Stimulated activated CD8-positive, alpha-beta memory T cell treated with anti-CD3 and anti-CD28 coated beads, Interleukin-4, amount 100 ng/mL, for 1 hour (primary cell): ENCODE data around the gene CTDNEP1.

Experiments used
- DNase-seq, 2 donors: peaks; one replicate each; pipeline ENCODE4 v3.0.0-alpha.2; 2020; ENCODE audit warnings: low read depth in 2 of 2, low spot score in 1 of 2

CTDNEP1 gene

DNA sequence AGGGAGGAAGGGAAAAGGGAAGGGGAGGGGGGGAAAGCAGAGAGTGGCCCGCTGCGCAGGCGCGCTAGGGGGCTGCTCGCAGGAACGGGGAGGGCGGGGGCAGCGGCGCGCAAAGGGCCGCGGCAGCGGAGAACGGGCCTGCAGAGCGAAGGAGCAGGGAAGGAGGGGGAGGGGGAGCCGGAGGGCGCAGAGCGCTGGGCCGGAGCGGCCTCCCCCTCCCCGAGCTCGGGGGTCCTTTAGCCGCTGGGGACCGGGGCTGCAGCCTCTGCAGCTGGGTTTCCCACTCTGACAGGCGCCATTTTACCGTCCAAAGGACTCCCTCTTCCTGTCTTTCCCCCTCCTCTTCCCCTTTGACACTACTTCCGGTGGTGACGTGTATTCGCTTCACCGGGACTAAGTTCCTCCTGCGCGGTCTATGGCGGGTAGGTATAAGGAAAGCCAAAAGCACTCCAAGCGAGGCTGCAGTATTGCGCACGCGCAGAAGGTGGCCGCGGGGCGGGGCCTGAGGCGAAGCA, at the start of gene CTDNEP1:
Gene CTDNEP1 (minus strand): TSS at position 74 of the 515 bp plus-strand sequence. CDS start 438 bp downstream, outside the sequence.
- peak; percentile 98 to 99 for DNase-seq

DNA sequence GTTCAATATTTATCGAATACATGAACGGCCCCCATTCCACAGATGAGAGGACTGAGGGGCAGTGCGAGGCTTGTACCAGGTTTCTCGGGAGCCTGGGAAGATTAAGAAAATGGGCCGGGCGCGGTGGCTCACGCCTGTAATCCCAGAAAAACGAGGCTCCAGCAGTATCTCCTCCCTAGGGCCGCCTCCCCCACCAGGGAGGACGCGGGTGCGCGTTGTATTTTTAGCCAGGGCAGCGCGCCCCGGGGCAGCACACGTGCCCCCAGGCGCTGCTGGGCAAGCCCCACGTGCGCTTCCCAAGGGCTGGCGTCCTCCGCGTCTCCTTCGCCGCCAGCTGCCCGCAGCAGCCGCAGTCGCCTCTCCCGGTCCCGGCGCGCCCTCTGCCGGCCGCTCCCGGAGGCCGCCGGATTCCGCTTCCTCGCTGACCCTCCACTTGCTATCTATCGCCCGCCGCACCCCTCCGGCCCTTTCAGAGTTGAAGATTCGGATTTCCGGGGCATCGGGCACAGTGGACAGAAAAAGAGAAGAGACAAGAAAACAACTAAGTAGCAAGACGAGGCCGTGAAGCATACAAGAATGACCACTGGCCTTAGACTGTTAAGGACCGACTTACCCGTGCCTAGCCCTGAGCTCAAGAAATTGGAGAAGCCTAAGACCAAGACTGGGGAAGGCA, 44.8 kb upstream of the CTDNEP1 start:
- DNase-seq, result no peak

DNA sequence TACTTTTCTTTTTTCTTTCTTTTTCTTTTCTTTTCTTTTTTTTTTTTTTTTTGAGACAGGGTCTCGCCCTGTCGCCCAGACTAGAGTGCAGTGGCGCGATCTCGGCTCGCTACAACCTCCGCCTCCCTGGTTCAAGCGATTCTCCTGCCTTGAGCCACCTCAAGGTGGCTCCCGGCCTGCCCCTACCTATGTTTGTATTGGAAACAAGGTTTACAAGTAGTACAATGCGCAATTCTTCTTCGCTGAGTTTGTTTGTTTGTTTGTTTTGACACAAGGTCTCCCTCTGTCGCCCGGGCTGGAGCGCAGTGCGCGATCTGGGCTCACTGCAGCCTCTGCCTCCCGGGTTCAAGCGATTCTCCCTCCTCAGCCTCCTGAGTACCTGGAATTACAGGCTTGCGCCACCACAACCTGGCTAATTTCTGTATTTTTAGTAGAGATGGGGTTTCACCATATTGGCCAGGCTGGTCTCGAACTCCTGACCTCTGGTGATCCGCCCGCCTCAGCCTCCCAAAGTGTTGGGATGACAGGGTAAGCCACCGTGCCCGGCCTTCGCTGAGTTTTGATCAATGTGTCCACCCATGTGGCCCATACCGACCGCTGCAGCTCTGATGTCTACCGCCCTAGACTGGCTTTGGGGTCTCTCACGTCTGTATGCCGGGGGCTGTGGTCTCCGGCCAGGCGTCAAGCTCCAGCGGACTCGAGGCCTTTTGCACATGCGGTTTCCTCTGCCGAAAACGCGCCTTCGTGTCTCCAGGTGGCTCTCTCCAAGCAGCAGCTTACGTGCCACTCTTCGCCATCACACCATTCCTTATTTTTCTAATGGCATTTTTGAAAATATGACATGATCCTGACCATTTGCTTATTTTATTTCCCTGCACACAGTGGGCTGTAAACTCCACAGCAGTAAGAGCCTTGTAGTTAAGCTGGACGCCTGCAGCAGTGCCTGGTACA, 44.0 kb upstream of the CTDNEP1 start:
- no peak for DNase-seq

DNA sequence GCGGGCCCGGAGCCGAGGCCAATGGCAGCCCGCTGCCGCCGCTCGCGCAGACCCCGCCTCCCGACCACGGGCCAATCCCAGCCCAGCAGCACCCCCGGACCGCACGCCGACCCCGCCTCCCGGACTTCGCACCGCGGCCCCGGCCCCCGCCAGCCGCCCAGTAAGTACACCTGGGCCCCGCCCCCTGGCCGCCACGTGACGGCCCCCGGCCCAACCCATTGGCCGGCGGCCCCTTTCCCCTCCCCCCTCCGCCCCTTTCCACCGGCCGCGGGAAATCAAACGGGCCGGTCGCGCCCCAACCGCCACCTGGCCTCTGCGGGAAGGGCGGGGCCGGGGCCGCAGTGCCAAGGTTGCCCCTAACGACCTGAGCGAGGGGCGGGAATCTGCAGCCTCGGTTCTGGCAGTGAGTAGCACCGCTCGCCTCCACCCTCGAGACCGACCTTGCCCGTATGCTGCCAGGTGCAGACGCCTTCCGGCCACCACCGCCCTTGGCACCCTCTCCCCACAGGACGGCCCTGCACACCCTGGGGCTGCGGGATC, 43.1 kb upstream of the CTDNEP1 start, which contains the start of gene YBX2:
Gene YBX2 (minus strand): TSS at position 26 of the 540 bp plus-strand sequence. CDS start 139 bp downstream, outside the sequence.
- DNase-seq, result peak in 1 of 2 donors; percentile 50

DNA sequence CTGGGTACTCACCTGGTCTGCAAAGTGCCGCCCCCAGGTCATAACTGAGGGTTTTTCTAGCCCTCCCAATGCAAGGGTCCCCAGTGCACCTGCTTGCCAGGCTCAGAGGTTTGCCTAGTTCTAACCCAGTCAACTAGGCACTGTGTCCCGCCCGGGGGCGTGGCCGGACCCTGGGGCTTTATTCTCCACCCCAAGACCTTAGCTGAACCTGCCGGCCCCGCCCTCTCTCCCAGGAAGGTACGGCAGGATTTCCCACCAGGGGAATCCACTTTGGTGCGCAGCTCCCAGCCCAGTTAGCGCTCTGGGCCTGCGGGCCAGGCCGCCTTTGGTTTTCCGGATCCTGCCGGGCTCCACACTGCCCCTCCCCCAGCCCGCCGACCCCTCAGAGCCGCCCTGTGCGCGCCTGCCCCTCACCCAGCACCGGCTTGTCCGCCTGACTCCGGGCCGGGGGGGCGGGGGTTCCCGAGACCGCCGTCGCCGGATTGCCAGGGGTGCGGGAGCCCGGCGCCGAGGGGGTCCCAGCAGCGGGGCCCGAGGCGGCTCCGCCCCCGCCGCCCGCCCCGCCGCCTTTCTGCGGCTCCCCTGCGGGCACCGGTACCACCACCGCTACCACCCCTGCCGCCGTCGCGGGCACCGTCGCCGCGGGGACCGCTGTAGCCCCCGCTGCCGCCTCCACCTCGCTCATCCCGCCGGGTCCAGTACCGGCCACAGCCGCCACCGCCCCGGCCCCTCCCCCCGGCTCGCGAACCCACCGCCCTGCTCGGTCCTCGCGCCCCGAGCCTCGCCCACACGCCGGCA, 42.5 kb upstream of the CTDNEP1 start:
- DNase-seq, result no peak

DNA sequence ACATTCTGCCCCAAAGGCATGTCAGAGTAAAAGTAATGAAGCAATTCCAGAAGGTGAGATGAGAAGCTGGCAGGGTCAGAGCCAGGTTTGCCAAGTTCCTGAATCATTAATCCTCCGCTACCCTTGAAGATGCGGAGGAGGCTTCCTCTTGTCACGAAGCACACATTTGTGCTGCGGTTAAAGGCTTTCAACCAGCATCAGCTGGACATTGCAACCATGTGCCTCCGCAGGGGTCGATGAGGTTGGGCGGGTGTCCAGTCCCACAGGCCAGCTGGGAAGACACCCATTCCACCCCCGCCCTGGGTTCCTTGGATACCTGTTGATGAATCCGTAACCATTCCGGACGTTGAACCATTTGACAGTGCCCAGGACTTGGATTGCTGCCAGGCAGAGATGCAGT, 41.6 kb upstream of the CTDNEP1 start:
- no peak for DNase-seq

DNA sequence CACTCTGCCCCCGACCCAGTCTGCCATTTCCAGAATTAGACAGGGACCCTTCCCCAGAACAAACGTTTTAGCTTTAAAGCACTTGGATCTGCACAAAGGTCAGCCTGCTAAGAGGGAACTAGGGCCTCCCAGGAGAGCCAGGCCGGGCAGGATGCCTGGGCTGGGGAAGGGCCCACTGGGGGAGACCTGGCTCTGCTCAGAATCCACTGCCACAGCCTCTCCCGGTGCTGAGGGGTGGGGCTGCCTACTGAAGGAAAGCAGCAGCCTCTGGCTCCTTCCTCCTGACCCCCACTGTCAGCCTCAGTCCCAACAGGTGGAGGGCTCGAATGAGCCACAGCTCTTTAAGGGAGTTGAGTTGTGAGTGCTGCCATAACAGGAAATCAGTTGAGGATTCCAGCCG, 41.2 kb upstream of the CTDNEP1 start:
- no peak for DNase-seq

DNA sequence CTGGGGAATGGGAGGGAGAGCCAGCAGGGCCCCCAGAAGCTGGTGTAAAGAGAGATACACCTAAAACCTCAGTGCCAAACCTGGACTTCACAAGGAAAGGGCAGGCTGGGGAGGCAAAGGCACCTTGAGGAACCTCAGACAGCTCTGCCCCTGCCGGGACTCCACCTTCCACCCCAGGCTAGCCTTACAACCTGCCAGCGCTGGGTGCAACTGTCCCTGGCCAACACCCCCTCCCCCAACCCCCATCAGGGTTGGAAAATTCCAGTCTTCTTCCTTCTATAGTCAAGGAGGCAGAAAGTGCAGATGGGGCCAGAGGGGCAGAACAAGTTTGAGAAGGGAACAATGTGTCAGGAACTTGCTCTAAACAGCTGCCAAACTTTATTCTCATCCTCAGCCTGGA, 40.7 kb upstream of the CTDNEP1 start:
- no peak for DNase-seq

DNA sequence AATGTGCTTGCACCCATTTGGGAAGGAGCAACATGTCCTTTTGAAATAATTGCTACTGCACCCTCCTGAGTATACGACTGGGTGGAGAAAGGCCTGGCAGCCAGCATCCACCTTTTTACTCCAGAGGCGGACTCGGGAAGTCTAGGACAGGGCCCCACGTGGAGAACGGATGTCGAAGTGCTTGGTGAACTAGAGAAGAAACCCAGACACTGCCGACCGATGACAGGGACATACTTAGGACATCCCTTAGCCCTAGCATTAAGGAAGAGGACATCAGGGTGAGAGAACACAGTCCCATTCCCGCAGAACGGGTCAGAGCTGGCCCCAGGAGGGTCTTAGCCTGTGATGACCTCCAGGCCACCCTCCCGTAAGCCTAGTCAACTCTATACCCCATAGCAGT, 39.2 kb upstream of the CTDNEP1 start:
- no peak for DNase-seq

DNA sequence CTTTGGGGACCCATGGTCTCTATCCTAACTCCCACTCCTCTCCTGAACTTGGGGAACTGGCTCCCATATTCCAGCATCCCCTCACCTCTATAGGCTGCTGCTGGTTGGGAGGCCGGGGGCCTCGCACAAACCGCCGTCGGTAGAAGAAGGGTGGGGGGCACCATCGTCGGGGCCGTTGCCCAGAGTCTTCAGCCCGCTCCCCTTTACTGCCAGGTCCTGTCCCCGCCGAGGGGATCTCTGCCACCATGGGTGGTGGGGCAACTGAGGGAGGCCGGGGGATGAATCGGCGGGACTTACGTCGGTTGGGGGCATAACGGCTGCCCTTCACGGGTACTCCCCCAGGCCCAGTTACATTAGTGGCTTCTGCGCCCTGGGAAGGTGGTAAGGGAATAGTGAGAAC, 38.6 kb upstream of the CTDNEP1 start:
- DNase-seq, result no peak

DNA sequence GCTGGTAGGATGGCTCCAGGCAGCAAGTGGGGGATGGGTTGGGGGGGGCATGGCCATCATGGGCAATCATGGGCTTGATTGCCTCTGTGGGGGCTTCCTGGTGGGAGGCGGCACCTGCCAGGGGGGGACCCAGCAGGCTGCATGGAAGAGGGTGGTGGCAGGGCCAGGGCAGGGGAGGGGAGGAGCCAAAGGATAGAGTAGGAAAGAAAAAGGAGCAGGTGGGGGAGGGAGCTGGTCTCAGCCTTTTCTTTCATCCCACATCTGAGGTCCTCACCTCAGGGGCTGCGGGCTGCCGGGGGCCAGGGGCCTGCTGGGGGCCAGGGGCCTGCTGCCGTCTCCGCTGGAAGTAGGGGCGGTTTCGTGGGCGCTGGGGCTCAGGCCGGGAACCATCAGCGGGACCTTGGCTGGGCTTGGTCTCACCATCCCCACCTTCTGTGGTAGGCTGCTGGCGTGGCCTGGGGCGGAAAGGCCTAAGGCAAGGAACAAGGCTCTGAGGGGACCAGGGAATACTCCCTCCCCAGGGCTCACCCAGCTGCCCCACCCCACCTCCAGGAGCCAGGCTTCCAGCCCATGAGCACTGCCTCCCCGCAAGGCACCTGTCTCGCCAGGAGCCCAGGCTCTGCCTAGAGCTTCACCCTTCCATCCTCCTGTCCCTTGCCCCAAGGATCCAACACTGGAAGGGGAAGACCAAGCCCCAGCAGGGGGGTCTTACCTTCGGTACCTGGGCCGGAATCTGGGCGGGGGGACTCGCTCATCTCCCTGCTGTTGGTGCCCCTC, 37.9 kb upstream of the CTDNEP1 start:
- no peak for DNase-seq

DNA sequence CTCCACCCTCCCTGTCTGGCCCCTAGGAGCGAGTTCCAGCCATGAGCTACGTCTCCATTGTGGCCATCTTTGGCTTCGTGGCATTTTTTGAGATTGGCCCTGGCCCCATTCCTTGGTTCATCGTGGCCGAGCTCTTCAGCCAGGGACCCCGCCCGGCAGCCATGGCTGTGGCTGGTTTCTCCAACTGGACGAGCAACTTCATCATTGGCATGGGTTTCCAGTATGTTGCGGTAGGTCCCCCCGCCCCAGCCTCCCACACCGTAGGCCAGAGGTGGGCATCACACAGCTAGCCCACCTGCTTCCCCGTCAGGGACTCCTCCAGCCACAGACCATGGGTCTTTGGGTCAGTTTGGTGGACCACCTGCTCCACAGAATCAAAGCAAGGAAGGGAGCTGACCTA, 34.1 kb upstream of the CTDNEP1 start:
- no peak for DNase-seq

DNA sequence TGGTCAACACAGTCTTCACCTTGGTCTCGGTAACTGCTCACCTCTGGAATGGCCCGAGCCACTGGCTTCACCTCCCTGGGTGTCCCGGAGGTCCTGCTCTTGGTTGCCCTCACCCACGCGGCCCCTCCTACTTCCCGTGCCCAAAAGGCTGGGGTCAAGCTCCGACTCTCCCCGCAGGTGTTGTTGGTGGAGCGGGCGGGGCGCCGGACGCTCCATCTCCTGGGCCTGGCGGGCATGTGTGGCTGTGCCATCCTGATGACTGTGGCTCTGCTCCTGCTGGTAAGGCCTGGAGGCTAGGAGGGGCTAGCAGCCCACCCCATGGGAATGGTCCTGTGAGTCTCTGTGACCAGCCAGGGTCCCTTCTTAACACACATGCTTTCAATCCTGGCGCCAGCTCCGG, 33.4 kb upstream of the CTDNEP1 start:
- no peak for DNase-seq

DNA sequence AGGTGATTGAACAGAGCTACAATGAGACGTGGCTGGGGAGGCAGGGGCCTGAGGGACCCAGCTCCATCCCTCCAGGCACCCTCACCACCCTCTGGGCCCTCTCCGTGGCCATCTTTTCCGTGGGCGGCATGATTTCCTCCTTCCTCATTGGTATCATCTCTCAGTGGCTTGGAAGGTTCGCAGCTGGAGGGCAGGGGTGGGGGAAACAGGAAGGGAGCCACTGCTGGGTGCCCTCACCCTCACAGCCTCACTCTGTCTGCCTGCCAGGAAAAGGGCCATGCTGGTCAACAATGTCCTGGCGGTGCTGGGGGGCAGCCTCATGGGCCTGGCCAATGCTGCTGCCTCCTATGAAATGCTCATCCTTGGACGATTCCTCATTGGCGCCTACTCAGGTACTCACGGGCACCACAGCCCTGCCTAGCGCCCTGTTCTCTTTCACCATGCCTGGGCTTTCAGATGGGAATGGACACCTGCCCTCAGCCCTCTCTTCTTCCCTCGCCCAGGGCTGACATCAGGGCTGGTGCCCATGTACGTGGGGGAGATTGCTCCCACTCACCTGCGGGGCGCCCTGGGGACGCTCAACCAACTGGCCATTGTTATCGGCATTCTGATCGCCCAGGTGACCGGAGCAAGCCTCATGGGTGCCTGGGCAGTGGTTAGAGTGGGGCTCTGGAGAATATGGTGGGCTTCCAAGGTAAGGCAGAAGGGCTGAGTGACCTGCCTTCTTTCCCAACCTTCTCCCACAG, 32.1 kb upstream of the CTDNEP1 start:
- DNase-seq, result no peak

DNA sequence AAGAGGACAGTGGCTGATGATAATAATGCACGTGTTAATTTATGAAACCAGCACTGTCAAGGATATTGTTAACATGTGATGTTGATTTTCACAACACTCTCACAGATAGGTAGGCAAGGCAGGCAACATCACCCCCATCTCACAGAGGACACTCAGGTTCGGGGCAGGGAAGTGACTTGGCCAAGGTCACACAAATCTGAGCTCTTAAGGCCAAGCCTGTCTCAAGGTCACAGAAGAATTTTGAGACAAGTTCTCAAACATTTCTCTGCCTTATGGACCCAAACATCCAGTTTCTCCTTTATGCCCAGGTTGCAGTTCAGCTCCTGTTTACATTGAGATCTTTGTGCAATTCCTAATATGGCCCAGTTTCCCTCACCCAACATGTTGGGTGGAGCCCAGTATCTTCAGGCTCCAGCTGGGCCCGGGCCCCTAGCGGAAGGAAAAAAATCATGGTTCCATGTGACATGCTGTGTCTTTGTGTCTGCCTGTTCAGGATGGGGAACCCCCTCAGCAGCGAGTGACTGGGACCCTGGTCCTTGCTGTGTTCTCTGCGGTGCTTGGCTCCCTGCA, 31.3 kb upstream of the CTDNEP1 start:
- no peak for DNase-seq

DNA sequence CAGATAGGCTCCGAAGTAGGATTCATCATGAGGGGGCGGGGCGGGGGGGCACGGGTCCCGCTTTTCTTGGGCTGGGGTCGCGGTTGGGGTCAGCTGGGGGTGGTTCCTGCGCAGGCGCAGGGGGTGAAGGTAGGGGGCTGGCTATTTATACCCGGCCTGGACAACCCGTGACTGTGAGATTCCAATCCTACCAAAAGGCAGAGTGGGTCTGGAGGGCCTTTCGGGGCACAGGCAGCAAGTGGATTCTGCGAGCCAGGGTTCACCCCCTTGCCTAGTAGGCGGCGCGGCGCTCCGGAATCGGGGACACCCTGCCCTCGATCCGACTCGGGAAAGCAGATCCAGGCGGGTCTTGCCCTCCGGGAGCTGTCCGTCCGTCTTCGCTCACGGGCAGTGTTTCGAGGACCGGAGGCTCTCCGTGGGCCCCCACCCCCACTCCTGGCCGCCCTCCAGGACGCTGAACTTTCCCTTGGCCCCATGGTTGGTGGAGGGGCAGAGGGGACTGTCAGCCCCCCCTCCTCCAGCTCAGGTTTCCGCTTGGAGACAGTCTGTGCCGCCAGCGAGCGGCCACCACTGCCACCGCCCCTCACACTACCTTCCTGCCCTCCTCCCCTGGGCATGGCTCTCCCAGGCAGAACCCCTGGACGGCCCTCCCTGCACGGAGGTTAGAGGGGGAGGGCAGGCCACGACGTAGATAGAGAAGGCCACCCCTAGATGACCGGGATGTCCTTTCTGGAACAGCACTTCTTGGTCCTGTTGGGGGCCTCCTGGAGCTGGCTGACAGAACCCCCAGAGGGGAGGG, 30.6 kb upstream of the CTDNEP1 start:
- DNase-seq, result no peak

DNA sequence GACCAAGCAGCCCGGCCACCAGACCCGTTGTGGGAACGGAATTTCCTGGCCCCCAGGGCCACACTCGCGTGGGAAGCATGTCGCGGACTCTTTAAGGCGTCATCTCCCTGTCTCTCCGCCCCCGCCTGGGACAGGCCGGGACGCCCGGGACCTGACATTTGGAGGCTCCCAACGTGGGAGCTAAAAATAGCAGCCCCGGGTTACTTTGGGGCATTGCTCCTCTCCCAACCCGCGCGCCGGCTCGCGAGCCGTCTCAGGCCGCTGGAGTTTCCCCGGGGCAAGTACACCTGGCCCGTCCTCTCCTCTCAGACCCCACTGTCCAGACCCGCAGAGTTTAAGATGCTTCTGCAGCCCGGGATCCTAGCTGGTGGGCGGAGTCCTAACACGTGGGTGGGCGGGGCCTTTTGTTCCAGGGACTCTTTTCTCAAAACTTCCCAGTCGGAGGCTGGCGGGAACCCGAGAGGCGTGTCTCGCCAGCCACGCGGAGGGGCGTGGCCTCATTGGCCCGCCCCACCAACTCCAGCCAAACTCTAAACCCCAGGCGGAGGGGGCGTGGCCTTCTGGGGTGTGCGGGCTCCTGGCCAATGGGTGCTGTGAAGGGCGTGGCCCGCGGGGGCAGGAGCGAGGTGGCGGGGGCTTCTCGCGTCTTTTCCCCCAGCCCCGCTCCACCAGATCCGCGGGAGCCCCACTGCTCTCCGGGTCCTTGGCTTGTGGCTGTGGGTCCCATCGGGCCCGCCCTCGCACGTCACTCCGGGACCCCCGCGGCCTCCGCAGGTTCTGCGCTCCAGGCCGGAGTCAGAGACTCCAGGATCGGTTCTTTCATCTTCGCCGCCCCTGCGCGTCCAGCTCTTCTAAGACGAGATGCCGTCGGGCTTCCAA, 29.8 kb upstream of the CTDNEP1 start, which contains the start of gene SLC2A4:
Gene SLC2A4 (plus strand): TSS at position 645 of the 879 bp plus-strand sequence. CDS start 217 bp downstream, at position 862.
- peak in 1 of 2 donors; percentile 57 for DNase-seq
